Measurements from ENCODE around the gene GSTT4.
"Not testable (repeated sequence)": the region's sequence is repeated elsewhere in the genome, so short reads cannot be mapped to it uniquely, and the experiment has no call there.

GSTT4 gene
- total RNA-seq = 0 reads per million in 4 donors

DNA sequence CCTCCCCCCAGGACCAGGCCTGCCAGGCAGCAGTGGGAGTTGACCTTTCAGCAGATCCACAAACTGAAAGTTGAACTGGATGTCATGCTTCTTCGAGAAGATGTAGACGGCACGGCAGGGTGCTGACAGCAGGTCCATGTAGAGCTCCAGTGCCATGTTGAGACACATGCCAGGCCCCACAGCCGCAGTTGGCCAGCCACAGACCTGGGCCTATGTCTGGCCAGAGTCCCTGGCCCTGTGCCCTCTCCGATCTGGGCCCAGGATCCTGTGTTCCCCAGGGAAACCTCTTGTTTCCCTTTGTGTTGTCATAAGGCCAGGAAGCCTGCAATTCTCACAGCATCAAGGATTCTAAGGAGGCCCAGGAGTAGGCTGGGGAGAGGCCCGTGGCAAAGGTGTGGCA, at the start of gene GSTT4:
GSTT4 (minus strand) TSS at position 253 of the 400 bp plus-strand sequence; CDS start at position 156, 97 bp downstream.
- no peak for DNase-seq

DNA sequence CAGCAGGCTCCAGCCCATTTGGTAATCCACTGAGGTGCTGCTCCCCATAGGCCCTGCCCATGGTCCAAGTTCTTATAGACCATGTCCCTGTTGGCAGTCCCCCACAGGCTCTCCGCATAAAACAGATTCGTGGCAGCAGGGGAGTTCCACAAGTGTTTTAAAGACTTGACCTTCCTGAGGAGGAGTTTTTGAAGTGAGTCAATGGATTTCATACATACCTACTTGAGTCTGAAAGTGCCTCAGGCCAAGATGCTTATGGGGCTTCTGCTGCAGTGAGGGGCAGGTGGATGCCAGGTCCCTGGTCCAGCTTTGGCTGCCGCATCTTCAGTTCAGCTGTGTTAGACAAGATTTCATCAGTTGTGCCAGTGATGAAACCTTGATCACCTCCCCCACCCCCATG, 49.1 kb upstream of the GSTT4 start:
- DNase-seq = no peak

DNA sequence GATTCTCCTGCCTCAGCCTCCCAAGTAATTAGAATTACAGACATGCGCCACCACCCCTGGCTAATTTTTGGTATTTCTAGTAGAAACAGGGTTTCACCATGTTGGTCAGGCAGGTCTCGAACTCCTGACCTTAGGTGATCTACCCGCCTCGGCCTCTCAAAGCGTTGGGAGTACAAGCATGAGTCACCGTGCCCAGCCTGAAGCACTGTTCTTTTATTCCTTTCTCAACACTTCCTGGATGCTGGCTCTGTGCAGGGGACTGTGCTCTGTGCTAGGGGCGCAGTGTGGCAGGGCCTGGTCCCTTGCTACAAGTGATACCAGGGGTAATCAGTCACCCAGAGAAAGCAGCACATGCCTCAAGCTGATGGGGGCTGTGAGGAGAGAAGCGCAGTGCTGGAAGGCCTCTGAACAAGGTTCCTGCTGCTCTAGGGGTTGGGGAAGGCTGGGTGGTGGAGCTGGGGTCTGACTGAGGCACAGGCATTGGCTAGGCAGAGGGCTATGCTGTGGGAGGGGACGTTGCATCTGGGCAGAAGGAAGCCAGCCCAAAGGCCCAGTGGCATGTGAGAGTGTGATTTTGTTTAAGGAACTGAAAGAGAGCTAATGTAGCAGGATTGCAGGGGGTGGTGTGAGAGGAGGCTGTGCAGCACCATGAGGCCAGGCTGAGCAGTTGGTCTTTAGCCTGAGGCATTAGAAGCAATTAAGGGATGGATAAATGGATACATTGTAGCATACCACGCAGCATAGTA, 48.4 kb upstream of the GSTT4 start:
- no peak for DNase-seq

- no peak for DNase-seq
Measured at GRCh38 chr22:24051568-24051967, 46.3 kb upstream of the GSTT4 start.

GRCh38 chr22:24051028-24051427, 45.8 kb upstream of the GSTT4 start:
- DNase-seq = no peak

DNA sequence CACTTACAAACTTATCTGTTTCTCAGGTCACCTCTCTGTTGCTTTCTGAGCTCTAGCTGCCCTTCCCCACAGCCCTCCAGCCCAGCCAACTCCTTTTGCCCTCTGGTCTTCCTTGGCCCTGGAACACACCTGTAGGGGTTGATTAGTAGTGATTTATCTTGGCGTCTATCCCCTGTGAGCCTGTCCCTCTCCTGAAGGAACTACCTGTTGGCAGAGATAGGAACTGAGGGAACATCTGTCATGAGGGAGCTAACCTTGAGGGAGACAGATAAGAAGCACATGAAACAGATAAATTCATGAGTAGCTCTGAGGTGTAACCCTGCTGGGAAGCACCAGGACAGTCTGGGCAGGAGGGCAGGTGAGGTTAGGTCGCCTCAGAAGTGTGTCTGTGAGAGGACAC, 44.7 kb upstream of the GSTT4 start:
- no peak for DNase-seq

- no peak for DNase-seq
Measured at GRCh38 chr22:24049211-24049610, 44.0 kb upstream of the GSTT4 start.

DNA sequence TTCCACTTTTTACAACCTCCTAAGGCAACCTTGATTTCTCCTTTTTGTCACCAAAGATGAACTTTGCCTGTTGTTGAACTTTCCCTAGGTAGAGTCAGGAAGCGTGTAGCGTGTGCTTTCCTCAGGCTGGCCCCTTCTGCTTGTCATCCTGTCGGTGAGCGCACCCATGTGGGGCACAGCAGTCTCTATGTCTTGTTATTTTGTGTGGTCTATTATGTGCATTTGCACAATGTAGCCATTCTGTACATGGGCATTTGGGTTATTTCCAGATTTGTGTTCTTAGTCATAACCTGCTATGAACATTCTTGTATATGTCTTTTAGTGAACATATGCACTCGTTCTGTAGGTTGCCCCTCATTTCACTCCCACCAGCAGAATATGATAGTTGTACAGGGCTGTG, 40.8 kb upstream of the GSTT4 start:
- no peak for DNase-seq

DNA sequence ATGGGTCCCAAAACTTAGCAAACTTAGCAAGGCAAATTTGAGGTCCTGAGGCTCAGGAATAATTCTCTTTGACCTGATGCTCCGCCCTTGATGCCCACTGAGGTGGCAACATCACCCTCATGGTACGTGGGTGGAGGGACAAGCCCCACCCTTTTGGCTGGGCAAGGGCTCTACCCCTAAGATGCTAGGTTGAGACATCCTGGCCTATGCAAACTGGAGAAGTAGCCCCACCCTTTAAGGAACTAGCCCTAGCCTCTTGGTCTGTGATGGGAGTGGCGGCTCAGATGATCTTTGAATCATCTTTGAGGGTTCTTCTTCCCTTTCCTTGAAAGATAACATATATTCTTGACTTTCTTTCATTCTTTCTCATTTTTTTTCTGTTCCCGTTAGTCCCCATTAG, 38.7 kb upstream of the GSTT4 start:
- DNase-seq = no peak

DNA sequence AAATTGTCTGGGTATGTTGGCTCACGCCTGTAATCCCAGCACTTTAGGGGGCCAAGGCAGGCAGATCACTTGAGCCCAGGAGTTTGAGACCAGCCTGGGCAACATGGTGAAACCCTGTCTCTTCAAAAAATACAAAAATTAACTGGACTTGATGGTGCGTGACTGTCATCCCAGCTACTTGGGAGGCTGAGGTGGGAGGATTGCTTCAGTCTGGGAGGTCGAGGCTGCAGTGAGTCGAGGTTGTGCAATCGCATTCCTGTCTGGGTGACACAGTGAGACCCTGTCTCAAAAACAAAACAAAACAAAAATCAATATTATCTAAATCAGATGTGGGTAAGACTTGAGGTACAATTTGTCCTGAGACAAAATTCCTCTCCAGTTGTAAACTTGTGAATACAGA, 38.2 kb upstream of the GSTT4 start:
- DNase-seq = not testable (repeated sequence)

- DNase-seq = no peak
Measured at GRCh38 chr22:24040946-24041345, 35.7 kb upstream of the GSTT4 start.

DNA sequence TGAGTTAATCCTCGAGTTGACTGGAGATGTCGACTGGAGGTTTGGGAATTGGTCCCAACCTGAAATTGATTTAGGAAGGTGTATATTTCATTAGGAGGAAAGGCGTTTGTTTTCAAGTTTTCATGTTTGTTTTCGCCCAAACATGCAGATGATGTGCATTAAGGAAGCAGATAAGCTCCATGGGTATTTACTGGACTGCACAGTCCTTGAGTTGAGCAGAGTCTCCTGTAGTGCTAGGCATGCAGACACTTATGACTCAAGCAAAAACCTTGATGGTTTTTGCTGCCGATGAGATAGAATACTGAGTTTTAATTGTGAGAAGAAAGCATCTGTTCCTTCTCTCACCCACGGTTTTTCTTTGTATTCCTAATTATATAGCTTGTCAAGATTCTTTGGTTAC, 33.8 kb upstream of the GSTT4 start:
- no peak for DNase-seq

DNA sequence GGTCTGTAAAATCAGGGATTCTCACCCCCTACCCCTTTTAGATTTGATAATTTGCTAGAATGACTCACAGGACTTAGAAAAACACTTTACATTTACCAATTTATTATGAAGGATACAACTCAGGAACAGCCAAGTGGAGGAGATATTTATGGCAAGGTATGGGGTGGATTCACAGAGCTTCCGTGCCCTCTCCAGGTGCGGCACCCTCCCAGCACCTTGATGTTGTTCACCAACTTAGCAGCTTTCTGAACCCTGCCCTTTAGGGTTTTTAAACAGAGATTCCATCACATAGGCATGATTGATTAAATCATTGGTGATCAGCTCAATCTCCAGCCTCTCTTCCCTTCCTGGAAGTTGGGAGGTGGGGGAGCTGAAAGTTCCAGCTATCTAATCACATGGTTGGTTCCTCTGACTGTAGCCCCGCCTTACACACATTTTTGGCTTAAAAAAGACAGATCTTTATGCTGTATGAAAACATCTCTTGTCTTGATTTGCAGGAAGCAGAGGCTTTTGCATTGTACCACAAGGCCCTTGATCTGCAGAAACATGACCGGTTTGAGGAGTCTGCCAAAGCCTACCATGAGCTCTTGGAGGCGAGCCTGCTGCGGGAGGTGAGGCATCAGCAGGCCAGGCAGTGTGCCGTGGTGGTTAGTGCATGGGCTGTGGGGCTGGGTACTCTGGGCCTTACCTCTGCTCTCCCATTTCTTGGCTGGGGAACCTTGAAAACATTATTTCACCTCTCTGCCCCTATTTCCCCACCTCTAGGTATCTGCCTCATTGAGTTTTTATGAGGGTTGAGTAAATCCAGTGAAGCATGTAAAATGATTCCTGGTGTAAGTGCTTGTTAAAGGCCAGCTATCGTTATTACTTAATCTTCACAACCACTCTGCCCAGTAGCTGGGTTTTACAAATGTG, 32.9 kb upstream of the GSTT4 start:
- no peak for DNase-seq

DNA sequence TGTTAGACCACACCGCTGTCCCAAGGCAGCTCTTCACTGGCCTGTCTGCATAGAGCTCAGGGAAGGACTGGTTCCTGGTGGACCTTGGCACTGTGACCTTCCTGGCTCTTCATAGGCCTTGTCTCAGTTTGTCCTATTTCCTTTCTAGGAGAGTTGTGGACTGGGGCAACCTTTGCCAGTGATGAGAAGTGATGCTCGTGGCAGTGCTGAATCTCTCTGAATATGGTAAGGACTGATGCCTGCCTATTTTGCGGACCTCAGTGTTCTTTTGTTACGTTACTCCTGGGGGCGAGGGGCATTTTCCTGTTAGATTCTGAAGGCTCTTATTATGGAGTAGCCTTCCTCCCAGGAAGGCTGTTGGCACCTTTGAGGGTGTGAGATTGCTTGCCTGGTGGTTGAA, 30.0 kb upstream of the GSTT4 start:
- no peak for DNase-seq

DNA sequence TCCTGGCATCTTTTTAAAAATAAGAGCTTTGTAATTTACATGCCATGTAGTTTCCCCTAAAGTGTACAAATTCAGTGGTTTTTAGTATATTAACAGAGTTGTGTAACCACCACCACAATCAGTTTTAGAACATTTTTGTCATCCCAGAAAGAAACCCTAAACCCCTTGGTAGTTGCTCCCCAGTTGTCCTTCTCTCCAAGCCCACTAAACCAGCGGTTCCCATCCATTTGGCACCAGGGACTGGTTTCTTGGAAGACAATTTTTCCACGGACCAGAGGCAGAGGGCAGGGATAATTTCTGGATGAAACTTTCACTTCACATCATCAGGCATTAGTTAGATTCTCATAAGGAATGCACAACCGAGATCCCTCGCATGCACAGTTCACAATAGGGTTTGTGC, 28.5 kb upstream of the GSTT4 start:
- no peak for DNase-seq

DNA sequence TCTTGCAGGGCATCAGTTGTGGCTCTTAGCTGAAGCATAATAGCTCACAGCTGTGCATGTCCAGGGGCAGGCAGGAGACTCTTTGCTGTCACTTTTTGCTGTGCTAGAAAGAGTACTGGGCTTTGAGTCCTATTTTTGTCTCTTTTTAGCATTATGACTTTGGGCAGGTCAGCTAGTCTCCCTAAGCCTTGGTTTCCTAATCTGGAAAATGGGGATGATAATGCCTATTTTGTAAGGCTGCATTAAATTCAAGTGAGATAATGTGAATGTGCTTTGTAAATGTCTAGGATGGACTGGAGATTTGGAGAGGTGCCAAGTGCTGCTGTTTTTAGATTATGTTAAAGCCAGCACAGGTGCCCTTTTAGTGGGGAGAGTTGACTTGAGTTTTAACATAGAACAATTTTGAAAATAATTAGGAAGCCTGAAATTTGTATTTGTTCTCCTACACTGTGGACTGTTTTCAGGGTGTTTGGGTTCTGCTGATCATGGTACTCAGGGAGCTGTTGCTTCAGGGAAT, 25.0 kb upstream of the GSTT4 start:
- DNase-seq = no peak

DNA sequence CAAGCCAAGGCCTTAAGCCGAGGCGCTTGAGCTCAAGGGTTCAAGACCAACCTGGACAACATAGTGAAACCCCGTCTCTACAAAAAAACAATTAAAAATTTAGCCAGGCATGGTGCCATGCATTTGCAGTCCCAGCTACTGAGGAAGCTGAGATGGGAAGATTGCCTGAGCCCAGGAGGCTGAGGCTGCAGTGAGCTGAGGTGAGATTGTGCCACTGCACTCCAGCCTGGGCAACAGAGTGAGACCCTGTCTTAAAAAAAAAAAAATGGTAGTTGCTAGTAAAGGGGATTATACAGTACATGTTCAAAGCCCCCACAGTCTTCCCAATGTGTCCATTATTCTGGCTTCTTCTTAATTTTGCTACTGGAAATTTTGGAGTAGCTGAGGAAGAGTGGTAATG, 24.1 kb upstream of the GSTT4 start:
- DNase-seq = no peak

GRCh38 chr22:24028533-24028932, 23.3 kb upstream of the GSTT4 start:
- no peak for DNase-seq

DNA sequence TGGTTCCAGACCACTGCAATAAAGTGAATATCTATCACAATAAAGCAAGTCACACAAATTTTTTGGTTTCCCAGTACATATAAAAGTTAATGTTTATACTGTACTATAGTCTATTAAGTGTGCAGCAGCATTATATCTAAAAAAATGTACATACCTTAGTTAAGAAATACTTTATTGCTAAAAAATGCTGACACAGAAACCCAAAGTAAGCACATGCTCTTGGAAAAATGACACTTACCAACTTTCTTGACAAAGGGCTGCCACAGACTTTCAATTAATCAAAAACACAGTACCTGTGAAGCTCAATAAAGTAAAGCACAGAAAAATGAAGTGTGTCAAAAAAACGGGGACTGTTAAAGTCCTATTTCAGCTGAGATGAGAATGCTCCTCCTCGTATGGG, 22.7 kb upstream of the GSTT4 start:
- no peak for DNase-seq

- DNase-seq = no peak
Measured at GRCh38 chr22:24027389-24027975, 22.2 kb upstream of the GSTT4 start.

- no peak for DNase-seq
Measured at GRCh38 chr22:24026733-24027132, 21.5 kb upstream of the GSTT4 start.

DNA sequence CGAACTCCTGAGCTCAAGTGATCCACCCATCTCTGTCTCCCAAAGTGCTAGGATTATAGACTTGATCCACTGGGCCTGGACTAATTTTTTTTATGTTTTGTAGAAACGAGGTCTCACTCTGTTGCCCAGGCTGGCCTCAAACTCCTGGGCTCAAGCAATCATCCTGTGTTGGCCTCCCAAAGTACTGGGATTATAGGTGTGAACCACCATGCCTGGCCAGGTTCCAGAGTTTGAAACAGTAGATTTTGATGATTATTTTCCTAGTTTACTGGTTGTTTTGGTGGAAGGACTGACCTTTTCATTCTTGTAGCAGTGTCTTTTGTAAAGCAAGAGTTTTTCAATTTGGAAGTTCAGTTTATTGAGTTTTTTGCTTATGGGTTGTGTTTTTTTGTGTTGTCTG, 20.8 kb upstream of the GSTT4 start:
- no peak for DNase-seq

DNA sequence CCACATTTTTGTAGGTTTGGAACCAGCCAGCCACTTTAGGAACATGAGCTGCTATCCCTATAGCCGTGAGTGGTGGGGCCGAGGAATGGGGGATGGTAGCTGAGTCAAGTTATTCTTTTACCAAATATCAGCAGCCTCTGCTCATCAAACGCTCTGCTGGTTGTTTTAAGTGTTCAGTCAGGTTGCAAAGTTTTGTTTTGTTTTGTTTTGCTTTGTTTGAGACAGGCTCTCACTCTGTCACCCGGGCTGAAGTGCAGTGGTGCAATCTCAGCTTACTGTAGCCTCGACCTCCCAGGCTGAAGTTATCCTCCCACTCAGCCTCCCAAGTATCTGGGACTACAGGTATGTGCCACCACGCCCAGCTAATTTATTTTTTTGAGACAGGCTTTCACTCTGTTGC, 20.2 kb upstream of the GSTT4 start:
- DNase-seq = no peak

DNA sequence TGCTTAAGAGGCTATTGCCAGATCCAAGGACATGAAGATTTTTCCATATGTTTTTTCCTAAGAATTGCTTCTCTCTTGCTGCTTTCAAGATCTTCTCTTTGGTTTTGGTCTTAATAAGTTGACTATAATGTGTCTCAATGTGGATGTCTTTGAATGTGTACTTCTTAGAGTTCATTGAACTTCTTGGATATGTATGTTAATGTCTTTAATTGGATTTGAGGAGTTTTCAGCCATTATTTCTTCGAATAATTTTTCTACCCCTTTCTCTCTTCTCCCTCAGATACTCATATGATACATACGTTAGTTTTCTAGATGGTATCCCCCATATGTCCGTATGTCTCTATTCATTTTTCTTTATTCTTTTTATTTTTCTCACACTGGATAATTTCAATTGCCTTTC, 19.1 kb upstream of the GSTT4 start:
- DNase-seq = no peak
